NCI-H187 treated with DMSO at 0.1 percent for 48 hours (cell line): ENCODE measurements around the gene AK5.
"Not testable (repeated sequence)": the region's sequence is repeated elsewhere in the genome, so short reads cannot be mapped to it uniquely, and the experiment has no call there.

Source experiments
- DNase-seq: peaks from one replicate; lab custom pipeline; 2025; lab: John Stamatoyannopoulos, UW

The AK5 gene

DNA sequence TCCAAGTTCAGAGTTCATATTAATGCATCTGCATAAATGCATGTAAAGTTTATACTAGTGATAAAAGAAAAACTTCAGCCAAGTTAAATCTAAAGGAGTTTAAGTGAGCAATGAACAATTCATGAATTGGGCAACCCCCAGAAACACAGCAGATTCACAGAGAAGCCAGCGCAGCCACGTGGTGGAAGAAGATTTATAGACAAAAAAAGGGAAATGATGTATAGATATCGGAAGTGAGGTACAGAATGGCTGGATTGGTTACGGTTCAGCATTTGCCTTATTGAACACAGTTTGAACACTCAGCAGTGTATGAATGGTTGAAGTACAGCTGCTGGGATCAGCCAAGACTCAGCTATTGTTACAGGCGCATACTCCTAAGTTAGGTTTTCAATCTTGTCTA, 5.7 kb downstream of the AK5 start:
- no peak for DNase-seq

DNA sequence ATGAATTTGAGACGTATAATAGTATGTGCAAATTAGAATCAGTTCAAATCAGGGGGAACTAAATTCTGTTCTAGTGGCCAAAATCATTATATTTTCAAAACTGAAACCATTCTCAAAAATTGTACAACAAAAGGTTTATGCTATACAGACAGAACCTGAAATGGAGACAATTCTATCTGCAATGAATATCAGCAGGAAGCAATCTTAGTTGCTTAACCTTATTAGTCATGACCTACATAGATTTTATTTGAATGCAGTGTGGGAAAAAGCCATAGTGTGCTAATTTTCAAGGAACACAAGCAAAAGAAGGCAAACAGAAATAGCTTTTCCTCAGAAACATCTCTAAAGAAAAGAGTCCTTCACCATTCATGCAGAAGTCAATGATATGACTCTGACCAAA, 6.5 kb downstream of the AK5 start:
- DNase-seq, result no peak

DNA sequence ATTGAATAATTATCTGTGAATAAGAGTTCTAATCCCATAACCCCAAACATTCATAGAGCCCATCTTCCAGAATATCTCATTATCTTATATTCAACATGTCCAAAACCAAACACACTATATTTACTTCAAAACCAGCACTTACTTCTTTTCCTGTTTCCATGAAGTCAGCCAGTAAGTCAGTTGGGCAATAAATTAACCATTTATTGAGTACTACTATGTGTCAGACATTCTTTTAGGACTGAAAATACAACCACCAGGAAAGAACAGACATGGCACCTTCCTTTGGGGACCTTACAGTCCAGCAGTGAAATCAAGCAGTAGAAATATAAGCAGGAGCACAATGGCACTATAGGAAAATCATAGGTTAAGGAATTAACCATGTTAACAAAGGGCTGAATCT, 8.8 kb downstream of the AK5 start:
- no peak for DNase-seq

DNA sequence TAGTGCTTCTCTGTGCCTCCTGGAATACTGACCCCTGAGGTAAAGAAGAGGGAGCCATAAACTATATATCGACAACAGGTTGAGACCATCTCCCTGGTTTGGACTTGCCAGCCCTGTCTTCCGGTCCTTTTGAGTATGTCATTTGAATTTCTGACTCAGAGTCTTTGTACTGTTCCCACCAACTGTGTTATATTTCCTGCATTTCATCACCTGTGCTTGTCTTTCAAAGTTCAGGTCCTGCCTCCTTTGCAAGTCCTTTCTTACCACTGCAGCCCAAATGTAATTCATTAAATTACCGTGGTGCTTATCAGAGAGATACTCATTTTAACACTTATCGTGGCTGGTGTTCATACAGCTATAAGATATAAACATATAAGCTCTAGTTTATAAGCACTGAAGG, 10.7 kb downstream of the AK5 start:
- no peak for DNase-seq

DNA sequence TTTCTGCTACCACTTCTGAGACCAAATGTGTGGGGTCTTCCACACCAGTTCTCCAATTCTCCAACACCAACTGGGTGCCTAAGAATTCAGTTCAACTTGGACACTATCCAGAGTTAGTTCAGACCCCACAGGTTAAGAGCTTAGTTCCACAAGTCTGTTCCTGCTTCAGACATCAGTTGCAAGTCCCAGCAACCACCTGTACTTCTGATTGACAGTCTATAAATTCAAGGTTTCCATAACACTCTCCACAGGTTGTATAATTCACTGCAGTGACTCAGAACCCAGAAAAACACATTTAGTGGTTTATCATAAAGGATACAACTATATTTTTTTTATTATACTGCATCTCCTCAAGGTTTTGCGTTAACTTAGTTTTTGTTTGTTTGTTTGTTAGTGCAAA, 18.7 kb downstream of the AK5 start:
- DNase-seq, result no peak

DNA sequence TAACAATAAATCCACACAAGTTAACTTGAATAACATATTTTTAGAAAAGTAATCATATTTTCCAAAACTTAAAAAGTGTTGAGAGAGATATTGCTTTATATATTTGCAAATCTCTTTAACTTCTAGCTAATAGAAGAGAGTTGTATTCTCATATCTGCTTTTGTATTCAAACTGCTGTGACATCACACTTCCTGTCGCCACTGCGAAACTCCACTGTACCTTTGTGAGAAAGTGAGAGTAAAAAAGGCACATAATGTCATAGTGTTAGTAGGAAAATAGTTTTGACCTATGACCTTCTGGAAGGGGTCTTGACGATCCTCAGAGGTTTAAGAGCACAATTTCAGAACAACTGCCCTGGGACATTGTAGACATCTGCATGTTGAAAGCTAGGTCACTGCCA, 21.6 kb downstream of the AK5 start:
- DNase-seq, result no peak

DNA sequence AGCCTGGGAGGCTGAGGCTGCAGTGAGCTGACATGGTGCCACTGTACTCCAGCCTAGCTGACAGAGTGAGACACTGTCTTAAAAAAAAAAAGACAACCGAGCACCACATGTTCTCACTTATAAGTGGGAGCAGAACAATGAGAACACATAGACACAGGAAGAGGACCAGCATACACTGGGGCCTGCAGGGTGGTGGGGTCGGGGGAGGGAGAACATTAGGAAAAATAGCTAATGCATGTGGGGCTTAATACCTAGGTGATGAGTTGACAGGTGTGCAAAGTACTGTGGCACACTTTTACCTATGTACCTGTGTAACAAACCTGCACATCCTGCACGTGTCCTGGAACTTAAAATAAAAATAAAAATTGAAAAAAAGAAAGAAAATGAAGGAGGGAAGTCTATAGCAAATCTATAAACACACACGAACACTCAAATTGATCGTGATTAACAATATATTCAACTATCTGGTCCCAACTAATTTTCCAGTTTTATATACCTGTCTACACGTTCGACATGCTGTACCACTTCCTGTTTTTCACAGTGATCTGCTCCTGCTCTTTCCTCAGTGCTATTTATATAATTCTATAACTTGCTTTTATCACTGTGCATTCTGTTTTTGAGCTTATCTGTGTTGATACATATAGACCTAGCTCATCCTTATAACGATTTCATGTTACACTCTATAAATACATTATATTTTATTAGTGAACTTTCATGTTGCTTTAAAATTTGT, 27.2 kb downstream of the AK5 start:
- DNase-seq, result no peak

DNA sequence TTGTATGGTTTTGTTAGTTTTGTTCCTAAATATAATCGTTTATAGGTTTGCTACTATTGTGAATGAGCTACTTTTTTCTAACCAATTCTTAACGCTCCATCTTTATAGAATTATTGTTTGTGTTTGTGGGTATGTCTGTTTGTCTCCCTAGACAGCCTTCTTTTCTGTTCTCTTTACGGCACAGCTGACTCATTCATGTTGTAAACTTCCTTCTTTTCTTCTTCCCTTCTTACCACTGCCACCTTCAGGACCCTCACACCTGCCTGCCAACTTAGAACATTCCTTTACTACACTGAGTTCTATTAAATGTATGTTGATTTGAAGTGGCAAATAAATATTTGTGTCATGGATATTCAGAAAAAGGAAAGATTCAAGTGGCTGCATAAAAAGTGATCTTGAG, 29.1 kb downstream of the AK5 start:
- DNase-seq, result no peak

DNA sequence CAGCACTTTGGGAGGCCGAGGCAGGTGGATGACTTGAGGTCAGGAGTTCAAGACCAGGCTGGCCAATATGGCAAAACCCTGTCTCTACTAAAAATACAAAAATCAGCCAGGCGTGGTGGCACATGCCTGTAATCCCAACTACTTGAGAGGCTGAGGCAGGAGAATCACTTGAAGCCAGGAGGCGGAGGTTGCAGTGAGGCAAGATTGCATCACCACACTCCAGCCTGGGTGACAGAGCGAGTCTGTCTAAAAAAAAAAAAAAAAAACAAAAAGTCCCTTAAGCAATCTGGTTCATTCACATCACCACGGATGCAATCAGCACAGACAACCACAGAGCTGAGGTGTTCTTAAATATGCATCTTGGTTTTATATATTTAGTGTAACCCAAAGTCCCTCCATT, 30.5 kb downstream of the AK5 start:
- DNase-seq, result not testable (repeated sequence)

DNA sequence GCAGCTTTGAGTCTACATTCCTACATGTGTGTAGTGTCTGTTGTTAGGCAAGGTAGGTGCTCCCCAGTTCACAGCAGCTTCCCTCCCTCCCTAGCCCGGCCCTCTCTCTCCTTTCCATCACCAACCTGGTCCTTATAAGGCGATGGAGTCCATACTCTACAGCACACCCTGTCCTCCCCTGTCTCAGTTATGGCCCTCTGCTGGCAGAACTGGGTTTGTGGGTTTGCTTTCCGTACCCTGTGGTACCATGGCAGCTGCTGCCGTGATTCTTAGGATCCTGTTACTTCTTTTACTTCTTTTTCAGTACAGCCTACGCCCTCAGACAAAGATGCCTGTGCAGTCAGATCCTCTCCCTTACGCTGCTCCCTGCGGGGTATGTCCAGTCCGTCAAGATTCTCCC, 31.7 kb downstream of the AK5 start:
- DNase-seq, result no peak

DNA sequence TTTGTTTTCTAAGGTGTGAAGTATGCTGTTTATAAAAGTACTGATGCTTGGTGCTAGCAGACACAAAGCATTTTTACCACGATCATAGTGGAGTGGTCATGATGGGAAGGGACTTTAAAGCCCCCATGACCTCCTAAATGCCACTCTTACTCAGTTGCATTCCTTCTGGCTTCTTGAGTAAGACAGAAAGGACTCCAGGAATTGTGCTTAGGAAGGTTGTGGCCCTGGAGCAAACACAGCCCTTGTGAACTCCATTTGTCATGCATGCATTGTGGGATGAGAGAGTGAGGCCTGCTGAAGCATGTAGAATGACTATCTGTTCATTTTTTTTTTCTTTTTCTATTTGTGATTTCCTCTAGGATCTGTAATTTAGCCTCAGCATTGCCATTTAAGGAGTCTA, 34.2 kb downstream of the AK5 start:
- no peak for DNase-seq

DNA sequence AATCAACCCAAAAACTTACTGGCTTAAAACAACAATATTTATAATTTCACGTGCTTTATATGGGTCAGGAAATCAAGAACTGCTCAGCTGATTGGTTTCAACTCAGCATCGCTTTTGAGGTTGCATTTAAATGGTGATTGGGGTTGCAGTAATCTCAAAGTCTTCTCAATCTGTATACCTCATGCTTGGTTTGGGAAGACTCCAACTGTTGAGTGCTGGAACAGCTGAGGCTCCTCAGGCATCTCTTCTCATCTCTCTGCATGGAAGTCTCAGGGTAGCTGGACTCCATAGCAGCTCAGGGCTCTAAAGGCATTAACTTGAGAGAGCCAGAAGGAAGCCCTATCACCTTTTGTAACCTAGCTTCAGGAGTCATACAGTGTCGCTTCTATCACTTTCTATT, 35.1 kb downstream of the AK5 start:
- no peak for DNase-seq

DNA sequence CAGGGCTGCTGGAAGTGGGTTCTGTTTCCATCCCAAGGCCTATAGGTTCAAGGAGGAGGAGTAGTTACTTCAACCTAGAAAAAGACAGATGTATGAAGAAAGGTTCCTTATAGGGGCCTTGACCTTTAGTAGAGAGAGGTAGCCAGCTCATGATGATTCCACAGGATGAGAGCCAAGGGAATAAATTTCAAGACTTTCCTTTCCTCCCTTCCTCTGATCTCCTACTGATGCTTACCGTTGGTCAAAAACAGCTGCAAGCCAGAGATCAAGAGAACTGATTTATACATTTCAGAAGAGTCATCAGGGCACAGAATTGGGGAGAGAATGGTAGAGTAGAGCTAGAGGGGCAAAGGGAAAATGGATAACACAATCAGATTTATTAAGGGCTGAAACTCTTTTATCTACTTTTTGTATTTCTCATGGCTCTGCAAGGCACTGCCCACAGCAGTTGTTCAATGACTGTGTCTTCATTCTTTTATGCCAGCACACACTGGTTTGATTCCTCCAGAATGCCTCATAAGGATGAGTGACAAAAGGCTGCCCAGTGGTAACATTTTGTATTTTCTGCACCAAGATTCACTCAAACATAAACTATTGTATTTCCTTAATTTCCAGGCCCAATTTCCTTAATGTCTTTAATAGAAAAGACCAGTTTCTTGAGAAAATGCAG, 37.4 kb downstream of the AK5 start:
- DNase-seq, result no peak

DNA sequence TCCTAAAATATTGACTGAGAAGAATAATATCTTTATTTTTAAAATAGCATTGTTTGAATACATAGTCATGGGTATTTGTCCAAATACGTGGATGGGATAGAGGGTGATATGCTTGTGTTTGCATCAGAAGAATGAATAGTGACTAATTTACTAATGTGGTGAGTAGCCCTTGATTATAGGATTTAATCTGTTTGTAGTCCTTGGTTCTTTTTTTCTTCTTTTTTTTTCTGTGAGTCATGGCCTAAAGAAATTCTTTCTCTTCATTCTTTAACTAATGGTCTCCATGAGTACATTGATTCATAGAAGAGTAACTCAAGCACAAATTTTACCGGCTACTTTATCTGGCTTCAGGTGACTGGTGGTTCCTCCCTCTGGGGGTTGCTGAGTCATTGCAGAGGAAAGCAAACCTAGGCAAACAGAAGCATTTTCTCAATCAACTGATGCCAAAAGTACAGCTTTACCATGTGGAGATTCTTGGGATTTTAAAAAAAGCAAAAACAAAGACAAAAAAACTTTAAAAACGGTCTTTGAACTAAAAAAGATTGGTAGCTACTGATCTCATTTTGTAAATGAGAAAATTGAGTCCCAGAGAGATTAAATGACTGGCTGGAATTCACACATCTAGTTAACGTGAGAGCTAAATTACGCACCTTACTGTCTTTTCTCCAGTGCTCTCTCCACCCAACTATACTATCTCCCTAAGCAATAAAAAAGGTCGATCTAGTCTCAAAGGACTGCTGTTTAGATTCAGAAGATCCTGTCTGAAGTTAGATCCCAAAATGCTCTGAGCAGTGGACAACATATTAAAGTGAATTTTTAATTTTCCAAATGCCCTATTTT, 40.5 kb downstream of the AK5 start:
- DNase-seq, result no peak

DNA sequence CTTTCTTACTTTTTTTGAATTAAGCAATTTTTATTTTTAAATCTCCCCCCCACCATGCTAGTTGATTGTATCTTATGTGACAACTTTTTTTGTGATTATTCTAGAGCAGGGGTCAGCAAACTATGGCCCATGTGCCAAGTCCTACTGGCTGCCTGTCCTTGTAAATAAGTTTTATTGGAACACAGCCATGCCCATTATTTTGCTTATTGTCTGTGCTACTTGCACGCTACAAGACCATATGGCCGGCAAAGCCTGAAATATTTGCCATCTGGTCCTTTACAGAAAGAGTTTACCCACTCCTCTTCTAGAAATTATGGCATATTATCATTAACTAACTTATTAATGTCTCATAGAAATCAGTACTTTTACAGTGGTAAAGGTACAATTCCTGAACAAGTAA, 51.7 kb downstream of the AK5 start:
- DNase-seq, result no peak

DNA sequence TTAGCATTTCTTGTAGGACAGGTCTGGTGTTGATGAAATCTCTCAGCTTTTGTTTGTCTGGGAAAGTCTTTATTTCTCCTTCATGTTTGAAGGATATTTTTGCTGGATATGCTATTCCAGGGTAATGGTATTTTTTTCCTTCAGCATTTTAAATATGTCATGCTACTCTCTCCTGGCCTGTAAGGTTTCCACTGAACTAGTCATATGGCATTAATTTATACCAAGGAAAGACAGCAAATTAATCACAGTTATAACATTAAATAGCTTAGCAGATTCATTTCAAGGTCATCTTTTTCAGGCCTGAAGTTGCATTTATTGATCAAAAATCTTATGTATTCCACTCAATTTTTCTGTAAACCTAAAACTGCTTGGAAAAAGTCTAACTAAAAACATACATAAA, 54.9 kb downstream of the AK5 start:
- DNase-seq, result no peak

DNA sequence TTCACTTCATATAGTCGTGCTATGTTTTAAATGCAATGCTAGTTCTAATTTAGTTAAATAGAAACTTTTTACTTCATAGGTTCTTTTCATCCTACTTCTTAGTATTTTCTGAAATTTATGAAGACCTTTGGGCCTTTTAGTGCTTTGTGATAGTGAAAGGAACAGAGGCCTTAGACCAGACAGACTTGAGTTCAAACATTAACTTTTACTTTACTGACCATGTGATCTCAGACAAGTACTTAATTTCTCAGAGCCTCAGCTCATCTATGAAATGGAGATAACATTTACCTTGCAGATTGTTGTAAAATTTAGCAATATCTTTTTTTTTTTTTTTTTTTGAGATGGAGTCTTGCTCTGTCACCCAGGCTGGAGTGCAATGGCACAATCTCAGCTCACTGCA, 57.5 kb downstream of the AK5 start:
- DNase-seq, result no peak

DNA sequence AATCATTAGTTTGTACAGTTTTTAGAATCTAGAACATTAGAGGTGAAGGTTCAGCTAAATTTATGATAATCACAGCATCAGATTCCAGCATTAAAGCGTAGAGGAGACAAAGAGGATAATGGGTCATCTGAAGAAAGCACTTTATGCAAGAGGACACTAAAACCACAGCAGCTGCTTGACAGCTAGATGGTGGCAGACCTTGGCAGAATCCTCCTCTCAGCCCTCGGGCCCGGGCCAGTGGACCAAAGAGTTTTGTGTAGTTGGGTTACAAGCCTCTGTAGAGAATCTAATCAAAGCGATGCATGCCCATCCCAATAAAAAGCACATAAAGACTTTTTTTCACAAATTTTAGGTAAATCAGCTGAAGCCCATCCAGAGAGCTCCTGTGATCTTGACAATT, 59.4 kb downstream of the AK5 start:
- DNase-seq, result no peak

DNA sequence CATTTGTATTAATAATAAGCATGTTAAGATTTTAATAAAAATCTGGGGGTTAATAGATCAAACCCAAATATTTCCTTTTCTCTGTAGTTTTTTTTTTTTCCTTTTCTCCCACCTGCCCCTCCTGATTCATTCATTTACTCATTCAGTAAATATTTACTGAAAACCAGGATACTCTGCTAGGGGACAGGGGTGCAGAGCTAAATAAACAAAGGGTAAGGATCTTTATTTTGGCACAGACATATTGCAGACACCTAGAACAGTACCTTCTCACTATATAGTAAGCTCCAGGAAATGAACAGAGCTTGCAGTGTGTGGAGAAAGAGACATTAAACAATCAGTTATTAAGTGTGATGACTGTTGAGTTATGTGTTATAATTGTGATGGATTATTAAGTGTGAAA, 60.9 kb downstream of the AK5 start:
- no peak for DNase-seq

DNA sequence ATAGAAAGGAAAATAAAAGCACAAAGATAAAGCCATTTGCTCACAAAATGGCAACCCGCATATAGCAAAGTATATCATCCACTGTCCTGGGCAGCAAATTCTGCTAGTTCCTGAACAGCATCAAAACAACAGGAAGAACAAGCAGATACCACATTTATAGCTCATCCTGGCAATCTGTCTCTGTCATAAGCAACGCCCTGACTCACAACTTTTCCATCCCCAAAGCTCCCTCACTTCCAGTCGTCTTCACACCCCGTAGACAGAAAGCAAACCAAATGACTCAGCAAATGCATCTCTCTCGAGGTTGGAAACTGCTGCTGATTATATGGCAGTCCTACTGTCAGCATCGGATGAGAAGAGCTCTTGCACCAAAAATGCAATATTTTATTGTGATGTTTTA, 65.8 kb downstream of the AK5 start:
- no peak for DNase-seq

DNA sequence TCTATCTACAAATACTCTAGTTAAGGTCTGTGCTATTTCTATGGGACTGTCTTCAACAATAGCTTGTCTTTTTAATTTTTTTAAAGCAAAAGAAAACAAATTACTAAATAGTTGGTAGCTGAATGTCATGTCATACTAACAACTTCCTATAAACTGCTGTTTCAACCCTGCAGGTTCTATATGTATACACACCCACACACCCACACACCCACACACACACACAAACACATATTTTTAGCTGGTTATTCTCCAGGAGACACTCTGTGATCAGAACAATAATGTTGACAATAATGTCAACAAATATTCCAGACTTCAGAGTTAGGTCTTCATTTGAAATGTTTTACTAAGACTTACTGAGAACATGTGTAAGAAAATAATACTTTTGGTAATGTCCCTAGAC, 66.7 kb downstream of the AK5 start:
- no peak for DNase-seq

DNA sequence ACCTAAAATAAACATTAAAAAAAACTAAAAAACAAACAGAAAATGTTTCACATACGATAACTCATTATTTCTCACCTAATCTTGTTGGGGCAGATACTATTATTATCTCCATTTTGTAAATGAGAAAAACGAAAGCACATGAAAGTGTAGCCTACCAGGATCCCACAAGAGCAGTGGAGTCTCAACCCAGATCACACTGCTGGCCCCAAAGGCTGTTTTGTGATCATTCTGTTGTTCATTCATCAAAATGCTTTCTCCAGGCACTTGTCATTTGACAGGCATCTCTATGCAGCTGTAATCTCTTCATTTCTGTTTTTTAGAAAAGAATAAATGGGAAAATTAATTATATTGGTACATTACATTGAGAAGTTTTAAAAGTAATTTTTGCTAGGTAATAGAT, 67.5 kb downstream of the AK5 start:
- DNase-seq, result no peak
